Activated CD4-positive, CD25-positive, alpha-beta regulatory T cell treated with anti-CD3 and anti-CD28 coated beads, Interleukin-2, amount 50 U/mL, for 24 hours (primary cell): ENCODE results near the gene UROD.
"Not testable (repeated sequence)": the region's sequence is repeated elsewhere in the genome, so short reads cannot be mapped to it uniquely, and the experiment has no call there.

ENCODE experiments used
- ATAC-seq, 2 donors: fragments of 150-1000 bp; cut with Tn5 transposase; one replicate each; pipeline ENCODE4 v1.10.0; 2021; ENCODE audit warnings: mild to moderate bottlenecking in 1 of 2, moderate library complexity in 1 of 2

The UROD gene

DNA sequence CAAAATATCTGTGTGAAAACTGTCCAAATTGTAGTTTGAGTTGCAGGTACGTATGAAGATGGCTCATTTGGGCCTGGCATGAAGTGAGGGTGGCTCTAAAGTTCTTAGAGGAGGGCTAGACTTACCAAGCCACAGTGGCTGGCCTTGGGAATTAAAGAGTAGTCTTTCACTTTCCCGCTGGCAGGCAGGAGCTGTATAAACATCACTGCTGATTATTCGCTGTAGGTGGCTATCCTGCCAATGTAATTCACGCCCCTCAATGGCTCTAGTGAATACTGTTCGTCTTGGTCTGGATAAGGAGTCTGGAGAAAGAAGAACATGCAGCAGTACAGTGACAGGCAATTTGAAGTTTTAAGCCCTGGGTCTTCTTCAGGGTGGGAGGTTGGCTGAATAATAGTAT lies 31.0 kb downstream of the UROD start:
- ATAC-seq: no peak

DNA sequence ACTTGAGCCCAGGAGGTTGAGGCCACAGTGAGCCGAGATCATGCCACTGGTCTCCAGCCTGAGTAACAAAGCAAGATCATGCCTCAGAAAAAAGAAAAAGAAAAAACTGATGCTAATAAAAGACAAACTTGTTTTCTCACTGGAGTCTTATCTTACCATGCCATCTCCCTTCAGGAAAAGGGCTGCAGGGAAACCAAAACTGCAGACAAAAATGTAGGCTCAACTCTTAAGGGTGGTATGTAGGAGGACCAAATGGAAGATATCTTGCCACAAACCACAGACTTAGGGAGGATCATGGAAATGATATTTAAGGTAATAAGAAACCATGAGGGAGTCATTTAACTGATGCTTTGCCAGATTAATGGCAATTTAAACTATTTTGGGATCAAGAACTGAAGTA lies 32.9 kb downstream of the UROD start:
- no peak for ATAC-seq

DNA sequence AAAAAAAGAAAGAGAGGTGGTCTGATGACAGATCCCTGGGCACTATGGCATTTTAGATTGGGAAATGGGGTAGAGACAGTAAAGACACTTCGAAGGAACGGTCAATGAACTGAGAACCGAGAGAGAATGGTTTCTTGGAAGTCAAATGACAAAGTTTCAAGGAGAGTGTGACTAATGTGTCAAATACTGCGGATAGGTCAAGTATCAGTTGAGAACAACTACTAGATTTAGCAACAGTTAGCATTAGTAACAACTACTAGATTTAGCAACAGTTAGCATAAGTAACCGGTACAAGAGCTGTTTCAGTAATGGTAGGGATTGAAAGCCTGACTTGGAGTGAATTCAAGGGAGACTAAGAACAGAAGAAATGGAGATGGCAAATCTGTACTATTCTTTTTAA lies 35.0 kb downstream of the UROD start:
- no peak for ATAC-seq

DNA sequence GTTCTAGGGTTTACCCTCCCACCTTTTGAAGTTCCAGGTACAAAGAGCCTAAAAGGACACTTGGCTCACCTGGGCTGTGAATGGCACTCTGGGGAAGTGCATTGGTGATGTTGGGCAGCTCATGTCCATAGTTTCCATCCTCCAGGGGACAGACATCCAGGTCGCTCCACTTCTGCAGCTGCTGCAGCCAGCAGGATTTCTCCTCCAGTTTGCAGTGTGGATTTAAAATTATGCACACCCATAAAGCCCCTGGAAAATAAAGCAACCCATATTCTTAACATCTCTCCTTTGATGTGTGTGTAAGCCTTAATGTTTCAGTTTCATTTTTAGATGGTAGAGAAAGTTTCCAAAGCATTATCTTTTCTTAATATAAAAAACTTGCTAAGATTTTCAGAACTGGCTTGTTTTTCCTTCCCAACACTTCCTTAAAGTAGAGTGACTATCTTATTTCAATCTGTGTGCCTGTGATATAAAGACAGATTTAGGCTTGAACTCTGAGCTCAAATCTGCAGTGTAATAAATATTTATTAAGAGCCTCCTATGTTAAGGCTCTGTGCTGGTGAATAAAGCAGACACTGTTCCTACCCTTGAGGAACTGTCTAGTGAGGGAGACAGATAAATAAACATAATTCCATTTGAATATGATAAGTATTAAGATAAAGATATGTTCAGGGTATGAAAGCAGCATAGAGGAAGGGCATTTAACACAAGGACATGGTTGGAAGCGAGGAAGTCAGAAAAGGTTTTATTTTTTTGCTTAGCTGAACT lies 39.1 kb downstream of the UROD start:
- peak; percentile 76 to 86 for ATAC-seq

DNA sequence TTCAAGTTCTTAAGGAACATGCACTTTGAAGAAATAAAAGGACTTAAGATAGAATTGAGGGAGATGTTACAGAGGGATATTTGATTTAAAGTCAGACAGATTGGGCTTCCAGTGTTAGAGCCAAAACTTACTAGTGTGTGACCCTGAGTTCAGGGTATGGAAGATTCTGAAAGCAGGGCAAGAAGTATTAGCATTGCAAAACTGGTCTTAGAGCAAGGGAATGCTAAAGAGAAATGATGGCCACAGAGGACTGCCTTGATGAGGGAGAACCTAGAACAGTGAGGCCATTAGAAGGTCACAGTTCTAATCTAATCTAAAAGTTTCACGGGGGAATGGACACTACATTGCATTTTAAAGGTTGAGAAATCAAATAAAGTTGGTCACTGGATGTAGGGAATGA lies 45.5 kb downstream of the UROD start:
- no peak for ATAC-seq

DNA sequence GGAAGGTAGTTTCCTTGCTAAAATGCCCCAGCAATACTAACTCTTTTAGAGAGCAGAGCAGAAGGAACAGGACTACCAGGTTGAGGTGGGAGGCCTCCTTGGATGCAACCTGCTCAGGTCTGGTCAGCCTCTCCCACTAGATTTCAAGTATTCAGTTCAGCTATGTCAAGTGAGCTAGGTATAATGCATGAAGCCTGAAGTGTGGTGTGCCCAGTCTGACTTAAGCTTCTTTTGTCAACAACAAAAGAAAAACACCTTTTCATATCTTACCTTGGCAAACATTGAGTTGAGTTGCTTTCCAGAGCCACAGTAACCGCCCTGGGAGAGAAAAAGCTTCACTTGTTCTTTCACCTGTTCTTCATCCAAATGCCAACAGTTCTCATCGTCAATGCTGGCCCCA lies 47.8 kb downstream of the UROD start:
- no peak for ATAC-seq

DNA sequence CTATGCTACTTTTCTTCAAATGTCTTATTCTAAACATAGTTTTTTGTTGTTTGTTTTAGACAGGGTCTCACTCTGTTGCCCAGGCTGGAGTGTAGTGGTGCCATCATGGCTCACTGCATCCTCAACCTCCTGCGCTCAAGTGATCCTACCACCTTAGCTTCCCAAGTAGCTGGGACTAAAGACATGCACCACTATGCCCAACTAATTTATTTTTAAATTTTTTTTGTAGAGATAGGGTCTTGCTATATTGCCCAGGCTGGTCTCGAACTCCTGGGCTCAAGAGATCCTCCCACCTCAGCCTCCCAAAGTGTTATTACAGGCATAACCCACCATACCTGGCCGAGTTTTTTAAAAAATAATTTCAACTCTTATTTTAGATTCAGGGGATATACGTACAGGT lies 50.4 kb downstream of the UROD start:
- not testable (repeated sequence) for ATAC-seq

DNA sequence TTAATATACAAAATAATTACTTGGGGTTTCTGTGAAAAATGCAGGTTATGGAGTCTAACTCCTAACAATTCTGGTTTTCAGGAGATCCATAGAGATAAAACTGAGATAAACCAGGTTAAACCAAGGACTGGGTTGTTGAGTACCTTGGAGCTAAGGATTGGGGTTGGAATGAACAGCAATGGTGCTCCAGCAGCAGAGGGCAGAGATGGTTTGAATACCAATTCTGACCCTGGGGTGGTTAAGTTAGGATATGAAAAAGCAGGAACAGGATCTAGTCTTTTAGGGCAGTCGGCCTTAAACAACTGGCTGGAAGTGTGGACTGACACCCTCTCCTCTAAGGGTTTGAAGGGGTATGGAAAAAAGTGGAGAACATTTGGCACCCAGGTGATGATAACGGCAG lies 53.0 kb downstream of the UROD start:
- no peak for ATAC-seq
